Endodermal cell (in vitro differentiated cells): Measurements from ENCODE around the gene CDC42EP5. TPM values are rescaled to one million over a fixed set of nuclear protein-coding genes. Genes with fewer than 3 reads are reported as not detected.

Experiments used
- DNase-seq: peaks from one replicate; pipeline ENCODE4 v3.0.0-alpha.2; 2017
- H3K27ac ChIP-seq: 2 replicates; pipeline ENCODE4 v1.5.1; 2013; ENCODE audit warnings: mild to moderate bottlenecking, low read depth, low read length, moderate library complexity
- H3K27me3 ChIP-seq: 2 replicates; pipeline ENCODE4 v1.6.1; 2013; ENCODE audit warnings: mild to moderate bottlenecking, low read length, moderate library complexity; ENCODE audit not compliant: insufficient read depth, control insufficient read depth, poor library complexity, severe bottlenecking
- H3K36me3 ChIP-seq: 2 replicates; pipeline ENCODE4 v1.7.0; 2013; ENCODE audit warnings: mild to moderate bottlenecking, low read length, moderate library complexity; ENCODE audit not compliant: control insufficient read depth, insufficient read depth
- H3K4me1 ChIP-seq: one replicate; pipeline ENCODE4 v1.7.0; 2013; ENCODE audit warnings: low read length; ENCODE audit not compliant: control insufficient read depth, insufficient read depth
- H3K4me3 ChIP-seq: 2 replicates; pipeline ENCODE4 v1.5.1; 2013; ENCODE audit warnings: mild to moderate bottlenecking, low read length, moderate library complexity
- H3K9ac ChIP-seq: 2 replicates; pipeline ENCODE4 v1.6.1; 2013; ENCODE audit warnings: mild to moderate bottlenecking, low read length, moderate library complexity; ENCODE audit not compliant: poor library complexity, severe bottlenecking; ENCODE audit errors: extremely low read depth
- H3K9me3 ChIP-seq: 2 replicates; pipeline ENCODE4 v1.6.1; 2013; ENCODE audit warnings: mild to moderate bottlenecking, low read length, moderate library complexity; ENCODE audit not compliant: control insufficient read depth
- H3K27ac Mint-ChIP-seq: 2 replicates; pipeline ENCODE4 v1.8.0; 2020; ENCODE audit warnings: mixed read lengths
- H3K27me3 Mint-ChIP-seq: 2 replicates; pipeline ENCODE4 v1.8.0; 2021; ENCODE audit warnings: mild to moderate bottlenecking, mixed read lengths; ENCODE audit not compliant: insufficient read depth
- H3K36me3 Mint-ChIP-seq: 2 replicates; pipeline ENCODE4 v1.8.0; 2020; ENCODE audit warnings: low read depth, mixed read lengths
- H3K4me1 Mint-ChIP-seq: 2 replicates; pipeline ENCODE4 v1.8.0; 2020; ENCODE audit warnings: mixed read lengths
- H3K4me3 Mint-ChIP-seq: 2 replicates; pipeline ENCODE4 v1.8.0; 2020; ENCODE audit warnings: mild to moderate bottlenecking, moderate library complexity, mixed read lengths
- H3K9me3 Mint-ChIP-seq: 2 replicates; pipeline ENCODE4 v1.8.0; 2020; ENCODE audit warnings: mild to moderate bottlenecking, mixed read lengths
- WGBS, 2 experiments: methylation state at CpG; one replicate each; pipeline versions ENCODE4 v1.1.5 to v1.1.7; 2013; ENCODE audit warnings: missing lambda C conversion rate in 2 of 2, mixed read lengths in 1 of 2; ENCODE audit not compliant: insufficient coverage in 1 of 2, insufficient read length in 1 of 2; 5-methylcytosine and 5-hydroxymethylcytosine counted together
- total RNA-seq, 2 donors: library from RNA; stranded (reverse); fragmentation: NEBNext Ultra II Directional in 1 of 2; extraction: Animal tissue kit (Norgen Biotek cat#: 25700) in 1 of 2; gene quantifications; 2 replicates in 1 of 2; 3 replicates in 1 of 2; pipeline ENCODE4 v1.2.1, GENCODE V29; 2021
- TF ChIP-seq, protein P1 (sequence below): fragments of 200-600 bp; sonication (generic); conservative IDR thresholded peaks from 2 replicates; pipeline ENCODE4 v1.5.0; 2021; ENCODE audit warnings: antibody characterized with exemption, mild to moderate bottlenecking

The CDC42EP5 gene
- total RNA-seq, 2 donors from 2014 or later: 0.49 TPM; not detected in 1

GRCh38 chr19:54449701-54450069 is 23.4 kb downstream of the CDC42EP5 start:
- DNase-seq: no peak
- peak overlapping the region; percentile 100 for H3K27ac Mint-ChIP-seq
- H3K9ac ChIP-seq: peak overlapping the region; percentile 93
- peak overlapping the region; percentile 97 for H3K4me3 Mint-ChIP-seq
- peaks cover 9% of the 10 kb centered on the region for H3K4me1 ChIP-seq
- H3K9me3 Mint-ChIP-seq: no peaks in the 10 kb centered on the region
- peaks cover 44% of the 10 kb centered on the region for H3K36me3 ChIP-seq
- peaks cover 29% of the 10 kb centered on the region for H3K4me1 Mint-ChIP-seq
- peaks cover 45% of the 10 kb centered on the region for H3K36me3 Mint-ChIP-seq
- H3K27ac ChIP-seq: peak overlapping the region; percentile 97
- H3K4me3 ChIP-seq: peak overlapping the region; percentile 97
- H3K9me3 ChIP-seq: no peaks in the 10 kb centered on the region
- WGBS, 2 experiments: 0 to 1% methylated on average over 18 to 21 of the region's 21 CpGs
- no peaks in the 10 kb centered on the region for H3K27me3 Mint-ChIP-seq
- TF ChIP-seq, protein P1, sequence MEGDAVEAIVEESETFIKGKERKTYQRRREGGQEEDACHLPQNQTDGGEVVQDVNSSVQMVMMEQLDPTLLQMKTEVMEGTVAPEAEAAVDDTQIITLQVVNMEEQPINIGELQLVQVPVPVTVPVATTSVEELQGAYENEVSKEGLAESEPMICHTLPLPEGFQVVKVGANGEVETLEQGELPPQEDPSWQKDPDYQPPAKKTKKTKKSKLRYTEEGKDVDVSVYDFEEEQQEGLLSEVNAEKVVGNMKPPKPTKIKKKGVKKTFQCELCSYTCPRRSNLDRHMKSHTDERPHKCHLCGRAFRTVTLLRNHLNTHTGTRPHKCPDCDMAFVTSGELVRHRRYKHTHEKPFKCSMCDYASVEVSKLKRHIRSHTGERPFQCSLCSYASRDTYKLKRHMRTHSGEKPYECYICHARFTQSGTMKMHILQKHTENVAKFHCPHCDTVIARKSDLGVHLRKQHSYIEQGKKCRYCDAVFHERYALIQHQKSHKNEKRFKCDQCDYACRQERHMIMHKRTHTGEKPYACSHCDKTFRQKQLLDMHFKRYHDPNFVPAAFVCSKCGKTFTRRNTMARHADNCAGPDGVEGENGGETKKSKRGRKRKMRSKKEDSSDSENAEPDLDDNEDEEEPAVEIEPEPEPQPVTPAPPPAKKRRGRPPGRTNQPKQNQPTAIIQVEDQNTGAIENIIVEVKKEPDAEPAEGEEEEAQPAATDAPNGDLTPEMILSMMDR: no peak
- no peaks in the 10 kb centered on the region for H3K27me3 ChIP-seq

- Histone ChIP-seq H3K27me3 (no peaks in the 10 kb centered on the region), H3K4me3 (peak within 1 kb of the TSS; percentile 97), H3K27ac (peak within 1 kb of the TSS; percentile 97), H3K9ac (peak within 1 kb of the TSS; percentile 93), H3K4me1 (peaks cover 9% of the 10 kb centered on the region), H3K36me3 (peaks cover 39% of the 10 kb centered on the region), H3K9me3 (no peaks in the 10 kb centered on the region)
- 0% methylated on average over 46 to 95 of the region's 96 CpGs for WGBS, 2 experiments
- no peaks in the 10 kb centered on the region for H3K27me3 Mint-ChIP-seq
- peak; percentile 98 for DNase-seq
- peak within 1 kb of the TSS; percentile 100 for H3K27ac Mint-ChIP-seq
- TF ChIP-seq, protein P1: no peak
- H3K4me3 Mint-ChIP-seq: peak within 1 kb of the TSS; percentile 97
- H3K36me3 Mint-ChIP-seq: peaks cover 44% of the 10 kb centered on the region
- no peaks in the 10 kb centered on the region for H3K9me3 Mint-ChIP-seq
- peaks cover 29% of the 10 kb centered on the region for H3K4me1 Mint-ChIP-seq
Observed at GRCh38 chr19:54448774-54449700, 24.1 kb downstream of the CDC42EP5 start, which contains the start of gene LENG8. LENG8 (plus strand) TSS chr19:54449199; CDS start chr19:54451345, 2,146 bp downstream.

DNA sequence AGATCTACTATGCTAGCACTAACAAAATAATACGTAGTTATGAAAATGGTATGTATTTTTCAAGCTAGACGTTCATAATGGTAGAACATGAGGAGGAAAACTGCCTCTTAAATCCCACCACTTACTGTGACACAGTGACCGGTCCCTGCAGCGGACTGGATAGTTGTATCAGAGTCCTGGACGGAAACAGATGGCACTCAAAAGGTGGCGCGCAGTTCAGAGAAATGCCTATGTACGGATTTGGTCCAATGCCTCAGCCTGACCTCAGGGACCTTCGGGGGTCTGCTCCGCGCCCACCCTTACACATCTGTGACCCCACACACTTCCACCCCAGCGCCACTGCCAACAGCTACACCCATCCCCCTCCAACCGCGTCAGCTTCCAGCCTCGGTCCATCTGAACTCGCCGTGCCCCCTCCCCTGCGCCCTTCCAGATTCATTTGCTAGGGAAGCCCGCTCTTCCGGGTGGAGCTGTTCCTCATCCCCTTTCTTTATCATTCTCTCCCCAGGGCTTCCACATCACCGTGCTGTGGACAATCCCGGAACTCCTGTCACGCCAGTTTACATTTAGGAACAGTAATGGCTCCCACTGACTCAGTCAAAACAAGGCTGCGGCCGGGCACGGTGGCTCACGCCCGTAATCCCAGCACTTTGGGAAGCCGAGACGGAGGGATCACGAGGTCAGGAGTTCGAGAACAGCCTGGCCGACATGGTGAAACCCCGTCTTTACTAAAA is 24.9 kb downstream of the CDC42EP5 start:
- peak overlapping the region; percentile 97 for H3K4me3 Mint-ChIP-seq
- H3K27me3 Mint-ChIP-seq: no peaks in the 10 kb centered on the region
- peaks cover 9% of the 10 kb centered on the region for H3K4me1 ChIP-seq
- H3K9me3 Mint-ChIP-seq: no peaks in the 10 kb centered on the region
- 1% methylated on average over 28 to 33 of the region's 34 CpGs for WGBS, 2 experiments
- H3K36me3 ChIP-seq: peaks cover 33% of the 10 kb centered on the region
- peak overlapping the region; percentile 97 for H3K27ac ChIP-seq
- peak overlapping the region; percentile 93 for H3K9ac ChIP-seq
- peaks cover 39% of the 10 kb centered on the region for H3K36me3 Mint-ChIP-seq
- TF ChIP-seq, protein P1: no peak
- peak overlapping the region; percentile 97 for H3K4me3 ChIP-seq
- DNase-seq: peak; percentile 79
- peaks cover 29% of the 10 kb centered on the region for H3K4me1 Mint-ChIP-seq
- H3K27me3 ChIP-seq: no peaks in the 10 kb centered on the region
- H3K9me3 ChIP-seq: no peaks in the 10 kb centered on the region
- peak overlapping the region; percentile 100 for H3K27ac Mint-ChIP-seq
